Adrenal gland (tissue), 12 donors: ENCODE results near the gene FADD. TPM values are rescaled to one million over a fixed set of nuclear protein-coding genes. Genes with fewer than 3 reads are reported as not detected.
A peak's percentile ranks its signal among the peaks of the same experiment; 100 is the strongest.

ENCODE experiments used
- DNase-seq, 7 donors: peaks; one replicate each; pipeline ENCODE4 v3.0.0-alpha.2; 2019 to 2020
- H3K27ac ChIP-seq, 5 donors: fragments of 200-600 bp; sonication (generic) in 4 of 5; 1 replicate in 3 of 5; 2 replicates in 2 of 5; pipeline versions ENCODE4 v1.5.1 to v1.8.0; 2016 to 2020; ENCODE audit warnings: mild to moderate bottlenecking in 1 of 5
- H3K27me3 ChIP-seq: fragments of 200-600 bp; 2 replicates; pipeline ENCODE4 v1.8.0; 2021
- H3K36me3 ChIP-seq, 2 donors: fragments of 200-600 bp; replicated peaks in 1 of 2; 1 replicate in 1 of 2; 2 replicates in 1 of 2; pipeline versions ENCODE4 v1.5.1 to v1.8.0; 2018 to 2022
- H3K4me1 ChIP-seq, 2 donors: fragments of 200-600 bp; replicated peaks in 1 of 2; 1 replicate in 1 of 2; 2 replicates in 1 of 2; pipeline versions ENCODE4 v1.5.1 to v1.8.0; 2018 to 2021
- H3K4me3 ChIP-seq, 4 donors: fragments of 200-600 bp; sonication (generic) in 3 of 4; one replicate each; pipeline ENCODE4 v1.5.1; 2016 to 2018
- H3K9me3 ChIP-seq, 3 donors: fragments of 200-600 bp; sonication (generic) in 1 of 3; replicated peaks in 1 of 3; 1 replicate in 2 of 3; 2 replicates in 1 of 3; pipeline versions ENCODE4 v1.5.1 to v1.8.0; 2016 to 2021
- CTCF ChIP-seq, 6 experiments: fragments of 450-650 bp in 4 of 6; fragments of 200-600 bp in 2 of 6; sonication (generic) in 1 of 6; IDR thresholded peaks; 1 replicate in 5 of 6; 2 replicates in 1 of 6; pipeline versions ENCODE4 v1.5.1 to v1.8.0; 2016 to 2021; ENCODE audit warnings: antibody characterized with exemption in 6 of 6, mild to moderate bottlenecking in 2 of 6, moderate library complexity in 1 of 6
- POLR2A ChIP-seq, 2 donors: fragments of 450-650 bp; IDR thresholded peaks; one replicate each; pipeline ENCODE4 v1.6.1; 2017; ENCODE audit warnings: antibody characterized with exemption in 2 of 2, mild to moderate bottlenecking in 2 of 2, moderate library complexity in 1 of 2
- WGBS, 4 donors: extraction: QIAGEN DNeasy Blood & Tissue Kit in 2 of 4; methylation state at CpG; one replicate each; pipeline versions ENCODE4 v1.1.5 to v1.1.7; 2013 to 2017; 5-methylcytosine and 5-hydroxymethylcytosine counted together
- intact Hi-C, 2 donors: fragments of 100-400 bp; cut with DNase I; formaldehyde crosslinking; loops; one replicate each; pipeline versions ENCODE4 v1.14.1 to v1.15.0; 2022 to 2023
- polyA plus RNA-seq, 3 donors: library from polyadenylated mRNA; stranded (reverse); fragments of 200-250 nt in 2 of 3; fragments of 350-450 nt in 1 of 3; fragmentation: Illumina TruSeq in 1 of 3; extraction: RNeasy Lipid Tissue Mini Kit (QIAGEN cat#74804) in 1 of 3; gene quantifications; one replicate each; pipeline ENCODE4 v1.2.3, GENCODE V29; 2013 to 2014
- total RNA-seq, 9 donors: library from RNA; depleted of rRNA in 4 of 9; stranded (reverse); fragments of >200 nt in 4 of 9; fragments of 120-200 nt in 1 of 9; fragmentation: NEBNext Ultra II Directional in 1 of 9; extraction: Animal tissue kit (Norgen Biotek cat#: 25700) in 1 of 9; gene quantifications; one replicate each; pipeline versions ENCODE4 v1.1.0 to v1.2.4, GENCODE V29; 2013 to 2023
- donor health status: healthy with polysubstance abuse.
- donor health status: Bipolar disorder and iron deficiency.
- donor health status: DM: yes; HTN: yes; CAD: no.
- donor health status: DM: no; HTN: no; CAD: no.
- donor health status: DM: no; HTN: no; CAD: no.
- donor health status: DM: yes; HTN: yes; CAD: no.

FADD gene
- total and polyA plus RNA-seq, 12 donors: 8.9 to 37.9 (median 26.2) TPM

- no peak for TF ChIP-seq POLR2A (IDR thresholded peaks at IDR 0.05)
- no peak for TF ChIP-seq CTCF (IDR thresholded peaks at IDR 0.05)
- WGBS, 4 donors: 77 to 90% (median 87%) methylated on average over 12 of the region's 12 CpGs
- Histone ChIP-seq H3K27ac (peak overlapping the region in 2 of 5 donors; percentile 92 to 95), H3K4me3 (no peak overlapping the region), H3K9me3 (no peaks in the 10 kb centered on the region), H3K4me1 (peaks cover 12 to 34% of the 10 kb centered on the region in 2 donors), H3K27me3 (no peaks in the 10 kb centered on the region), H3K36me3 (peaks cover 0 to 27% of the 10 kb centered on the region in 2 donors)
- intact Hi-C loops: no loop called here
- DNase-seq: no peak
These were observed 2.1 kb downstream of the FADD start for GRCh38 chr11:70205049-70205725.

- H3K27ac ChIP-seq: no peak overlapping the region
- TF ChIP-seq POLR2A (IDR thresholded peaks at IDR 0.05) (no peak), CTCF (IDR thresholded peaks at IDR 0.05) (no peak)
- 87 to 92% (median 89%) methylated on average over 5 to 7 of the region's 7 CpGs for WGBS, 4 donors
- H3K4me1 ChIP-seq: peaks cover 12 to 34% of the 10 kb centered on the region in 2 donors
- no peaks in the 10 kb centered on the region for H3K27me3 ChIP-seq
- no peak overlapping the region for H3K4me3 ChIP-seq
- peaks cover 0 to 27% of the 10 kb centered on the region in 2 donors for H3K36me3 ChIP-seq
- DNase-seq: no peak
- intact Hi-C loops: no loop called here
- no peaks in the 10 kb centered on the region for H3K9me3 ChIP-seq
These were observed 2.7 kb downstream of the FADD start for GRCh38 chr11:70205766-70206165.

GRCh38 chr11:70206226-70206981 lies 3.3 kb downstream of the FADD start:
- intact Hi-C loops: no loop called here
- no peaks in the 10 kb centered on the region for H3K27me3 ChIP-seq
- TF ChIP-seq POLR2A (IDR thresholded peaks at IDR 0.05) (no peak), CTCF (IDR thresholded peaks at IDR 0.05) (no peak)
- H3K9me3 ChIP-seq: no peaks in the 10 kb centered on the region
- no peak overlapping the region for H3K4me3 ChIP-seq
- WGBS, 4 donors: 94 to 96% (median 95%) methylated on average over 22 of the region's 22 CpGs
- no peak for DNase-seq
- no peak overlapping the region for H3K27ac ChIP-seq
- peaks cover 0 to 27% of the 10 kb centered on the region in 2 donors for H3K36me3 ChIP-seq
- peaks cover 12 to 34% of the 10 kb centered on the region in 2 donors for H3K4me1 ChIP-seq

- no peaks in the 10 kb centered on the region for H3K9me3 ChIP-seq
- no peak overlapping the region for H3K27ac ChIP-seq
- H3K27me3 ChIP-seq: no peaks in the 10 kb centered on the region
- no peak for DNase-seq
- peaks cover 0 to 27% of the 10 kb centered on the region in 2 donors for H3K36me3 ChIP-seq
- intact Hi-C loops: no loop called here
- H3K4me3 ChIP-seq: no peak overlapping the region
- peaks cover 12 to 34% of the 10 kb centered on the region in 2 donors for H3K4me1 ChIP-seq
- WGBS, 4 donors: 68 to 73% (median 71%) methylated on average over 5 to 6 of the region's 6 CpGs
- TF ChIP-seq POLR2A (IDR thresholded peaks at IDR 0.05) (no peak), CTCF (IDR thresholded peaks at IDR 0.05) (no peak)
These were observed 3.9 kb downstream of the FADD start for GRCh38 chr11:70206982-70207376.
